Muscle of leg (tissue), 16 donors: ENCODE measurements around the gene NSMCE3. TPM values are rescaled to one million over a fixed set of nuclear protein-coding genes. Genes with fewer than 3 reads are reported as not detected.

Source experiments
- DNase-seq: peaks from one replicate; pipeline ENCODE4 v3.0.0; 2013
- H3K27ac ChIP-seq: one replicate; pipeline ENCODE4 v1.5.1; 2013; ENCODE audit warnings: mild to moderate bottlenecking, low read length, control low read depth
- H3K27me3 ChIP-seq: one replicate; pipeline ENCODE4 v1.6.1; 2013; ENCODE audit warnings: low read length; ENCODE audit not compliant: control insufficient read depth, insufficient read depth
- H3K36me3 ChIP-seq: one replicate; pipeline ENCODE4 v1.6.1; 2013; ENCODE audit warnings: low read length; ENCODE audit not compliant: control insufficient read depth, insufficient read depth
- H3K4me1 ChIP-seq: one replicate; pipeline ENCODE4 v1.6.1; 2013; ENCODE audit warnings: low read length; ENCODE audit not compliant: control insufficient read depth, insufficient read depth
- H3K4me3 ChIP-seq: one replicate; pipeline ENCODE4 v1.5.1; 2013; ENCODE audit warnings: low read length, control low read depth
- H3K9me3 ChIP-seq: replicated peaks from 2 replicates; pipeline ENCODE4 v1.6.1; 2013; ENCODE audit warnings: low read depth, low read length; ENCODE audit not compliant: control insufficient read depth
- WGBS: methylation state at CpG from one replicate; pipeline ENCODE4 v1.1.5; 2013; ENCODE audit warnings: missing lambda C conversion rate; ENCODE audit not compliant: insufficient coverage; 5-methylcytosine and 5-hydroxymethylcytosine counted together
- long read RNA-seq, 11 donors: transcript quantifications; one replicate each; lab custom pipeline, GENCODE V29; 2026
- polyA plus RNA-seq, 8 donors: library from polyadenylated mRNA; unstranded; fragments of 120-200 nt; gene quantifications; one replicate each; pipeline versions ENCODE4 v1.2.1 to v1.2.3, GENCODE V29; 2013; ENCODE audit warnings: inconsistent platforms in 1 of 8, low replicate concordance in 1 of 8; ENCODE audit not compliant: insufficient read length in 8 of 8, insufficient read depth in 1 of 8
- total RNA-seq: library from RNA; stranded (reverse); fragments of 120-200 nt; gene quantifications from one replicate; pipeline ENCODE4 v1.2.4, GENCODE V29; 2013

Gene NSMCE3
- total RNA-seq (7.2 TPM), polyA plus RNA-seq (1 to 10 TPM; 6.2 to 8.4 (median 7.3) TPM)
- long read RNA-seq, donor 1, full-length matches to known transcripts: 5 of 5 reads
- long read RNA-seq, donor 1, partial matches to known transcripts: 0 of 5 reads
- long read RNA-seq, donor 1, other reads (novel, unspliced or antisense): 0 of 5 reads
- long read RNA-seq, donor 2, full-length matches to known transcripts: 1 of 1 reads
- long read RNA-seq, donor 2, partial matches to known transcripts: 0 of 1 reads
- long read RNA-seq, donor 2, other reads (novel, unspliced or antisense): 0 of 1 reads
- long read RNA-seq, donor 3, full-length matches to known transcripts: 7 of 7 reads
- long read RNA-seq, donor 3, partial matches to known transcripts: 0 of 7 reads
- long read RNA-seq, donor 3, other reads (novel, unspliced or antisense): 0 of 7 reads
- long read RNA-seq, donor 4, full-length matches to known transcripts: 13 of 13 reads
- long read RNA-seq, donor 4, partial matches to known transcripts: 0 of 13 reads
- long read RNA-seq, donor 4, other reads (novel, unspliced or antisense): 0 of 13 reads
- long read RNA-seq, donor 5, full-length matches to known transcripts: 33 of 33 reads
- long read RNA-seq, donor 5, partial matches to known transcripts: 0 of 33 reads
- long read RNA-seq, donor 5, other reads (novel, unspliced or antisense): 0 of 33 reads
- long read RNA-seq, donor 6, full-length matches to known transcripts: 19 of 19 reads
- long read RNA-seq, donor 6, partial matches to known transcripts: 0 of 19 reads
- long read RNA-seq, donor 6, other reads (novel, unspliced or antisense): 0 of 19 reads
- long read RNA-seq, donor 7, full-length matches to known transcripts: 27 of 27 reads
- long read RNA-seq, donor 7, partial matches to known transcripts: 0 of 27 reads
- long read RNA-seq, donor 7, other reads (novel, unspliced or antisense): 0 of 27 reads
- long read RNA-seq, donor 8, full-length matches to known transcripts: 10 of 10 reads
- long read RNA-seq, donor 8, partial matches to known transcripts: 0 of 10 reads
- long read RNA-seq, donor 8, other reads (novel, unspliced or antisense): 0 of 10 reads
- long read RNA-seq, donor 9, full-length matches to known transcripts: 22 of 22 reads
- long read RNA-seq, donor 9, partial matches to known transcripts: 0 of 22 reads
- long read RNA-seq, donor 9, other reads (novel, unspliced or antisense): 0 of 22 reads
- long read RNA-seq, donor 10, full-length matches to known transcripts: 27 of 27 reads
- long read RNA-seq, donor 10, partial matches to known transcripts: 0 of 27 reads
- long read RNA-seq, donor 10, other reads (novel, unspliced or antisense): 0 of 27 reads
- long read RNA-seq, donor 11, full-length matches to known transcripts: 20 of 20 reads
- long read RNA-seq, donor 11, partial matches to known transcripts: 0 of 20 reads
- long read RNA-seq, donor 11, other reads (novel, unspliced or antisense): 0 of 20 reads

DNA sequence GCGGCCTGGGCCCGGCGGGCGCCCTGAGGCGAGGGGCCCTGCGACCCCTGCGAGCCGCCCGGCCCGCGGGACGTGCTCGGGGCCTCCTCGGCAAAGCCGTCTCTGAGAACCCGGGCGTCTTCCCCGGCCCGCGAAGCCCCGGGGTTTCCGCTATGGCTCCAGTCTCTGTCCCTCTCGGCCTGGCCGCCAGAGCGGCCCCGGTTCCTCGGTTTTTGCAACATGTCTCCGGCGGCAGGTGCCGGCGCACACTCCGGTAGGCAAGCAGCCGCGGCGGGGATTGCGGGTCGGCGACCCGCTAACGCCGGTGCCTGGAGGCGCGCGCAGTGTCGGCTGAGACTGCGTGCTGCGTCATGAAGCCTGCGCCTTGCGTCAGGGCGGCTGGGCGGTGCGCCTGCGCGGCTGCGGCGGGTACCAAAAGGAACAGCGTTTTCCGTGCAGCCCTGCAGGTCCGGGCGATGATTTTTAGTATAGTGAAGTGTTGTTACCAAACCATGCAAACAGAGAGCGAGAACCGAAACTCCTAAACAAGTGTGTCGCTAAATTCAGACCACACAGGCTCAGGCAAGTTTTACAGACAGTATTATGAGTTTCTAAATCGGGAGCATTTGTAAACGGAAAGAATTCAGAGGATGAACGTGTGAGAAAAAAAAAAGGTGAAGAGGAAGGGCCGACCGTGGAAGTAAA is at the start of gene NSMCE3:
Gene NSMCE3, minus strand, starts transcription at position 338 of the 684 bp plus-strand sequence. Its CDS starts 117 bp downstream, at position 221.
- Histone ChIP-seq H3K4me1 (peaks cover 7% of the 10 kb centered on the region), H3K9me3 (no peaks in the 10 kb centered on the region), H3K36me3 (no peaks in the 10 kb centered on the region), H3K27ac (peak within 1 kb of the TSS; percentile 92), H3K27me3 (no peaks in the 10 kb centered on the region), H3K4me3 (peak within 1 kb of the TSS; percentile 91)
- WGBS: under 1% methylated on average over 62 of the region's 68 CpGs
- peak; percentile 96 for DNase-seq

DNA sequence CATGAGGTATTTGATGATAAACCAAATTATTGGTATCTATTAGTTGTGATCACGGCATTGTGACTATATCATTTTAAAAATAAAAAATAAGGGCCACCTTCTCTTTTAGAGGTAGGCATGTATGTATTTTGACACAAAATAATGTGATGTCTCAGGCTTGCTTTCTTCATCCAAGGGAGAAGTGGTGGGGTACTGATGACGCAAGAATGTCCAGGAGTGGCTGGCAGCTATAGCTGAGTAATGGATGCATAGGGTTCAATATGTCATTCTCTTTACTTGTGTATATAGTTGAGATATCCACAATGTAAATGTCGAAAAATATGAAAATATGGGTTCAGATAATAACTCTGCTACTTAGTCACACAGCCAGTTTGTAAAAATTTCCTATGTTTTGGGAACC is 46.8 kb upstream of the NSMCE3 start:
- DNase-seq: no peak
- no peaks in the 10 kb centered on the region for H3K4me1 ChIP-seq
- H3K27me3 ChIP-seq: no peaks in the 10 kb centered on the region
- H3K27ac ChIP-seq: no peak overlapping the region
- no peaks in the 10 kb centered on the region for H3K9me3 ChIP-seq
- WGBS: no CpG with 5 or more reads among the region's 3 CpGs
- H3K36me3 ChIP-seq: no peaks in the 10 kb centered on the region
- no peak overlapping the region for H3K4me3 ChIP-seq

DNA sequence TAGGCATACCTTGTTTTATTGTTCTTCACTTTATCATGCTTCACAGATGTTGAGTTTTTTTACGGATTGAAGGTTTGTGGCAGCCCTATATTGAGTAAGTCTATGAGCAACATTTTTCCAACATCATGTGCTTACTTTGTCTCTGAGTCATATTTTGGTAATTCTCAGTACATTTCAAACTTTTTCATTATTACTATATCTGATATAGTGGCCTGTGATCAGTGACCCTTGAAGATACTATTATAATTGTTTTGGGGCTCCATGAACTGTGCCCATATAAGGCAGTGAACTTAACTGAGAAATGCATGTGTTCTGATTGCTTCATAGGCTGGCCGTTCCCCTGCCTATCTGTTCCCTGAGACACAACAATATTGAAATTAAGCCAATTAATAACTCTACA is 42.8 kb upstream of the NSMCE3 start:
- Histone ChIP-seq H3K27me3 (no peaks in the 10 kb centered on the region), H3K36me3 (no peaks in the 10 kb centered on the region), H3K4me3 (no peak overlapping the region), H3K27ac (no peak overlapping the region), H3K4me1 (no peaks in the 10 kb centered on the region), H3K9me3 (no peaks in the 10 kb centered on the region)
- WGBS: no CpG with 5 or more reads among the region's 2 CpGs
- no peak for DNase-seq

DNA sequence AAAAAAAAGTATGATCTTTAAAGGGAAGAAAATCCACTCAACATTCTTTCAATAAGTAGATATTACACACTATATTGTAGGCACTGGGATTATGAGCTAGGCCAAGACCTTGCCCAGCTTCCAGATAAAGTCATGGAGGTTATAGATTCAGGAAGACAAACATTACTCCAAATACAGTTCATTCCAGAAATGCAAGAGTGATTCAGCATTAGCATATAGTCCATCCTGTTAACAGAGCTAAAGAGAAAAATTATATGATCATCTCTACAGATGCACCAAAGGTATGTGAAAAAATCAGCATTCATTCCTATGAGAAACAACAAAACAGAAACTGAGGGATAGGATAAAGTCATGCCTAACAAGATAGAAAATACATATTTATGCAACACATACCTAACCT is 42.1 kb upstream of the NSMCE3 start:
- DNase-seq: no peak
- Histone ChIP-seq H3K4me3 (no peak overlapping the region), H3K27me3 (no peaks in the 10 kb centered on the region), H3K36me3 (no peaks in the 10 kb centered on the region), H3K4me1 (no peaks in the 10 kb centered on the region), H3K27ac (no peak overlapping the region), H3K9me3 (no peaks in the 10 kb centered on the region)

- H3K4me3 ChIP-seq: no peak overlapping the region
- no peak for DNase-seq
- no peaks in the 10 kb centered on the region for H3K4me1 ChIP-seq
- H3K27me3 ChIP-seq: no peaks in the 10 kb centered on the region
- no peak overlapping the region for H3K27ac ChIP-seq
- WGBS: 92% methylated on average over 5 of the region's 5 CpGs
- H3K9me3 ChIP-seq: no peaks in the 10 kb centered on the region
- H3K36me3 ChIP-seq: no peaks in the 10 kb centered on the region
Observed at GRCh38 chr15:29309139-29309538, 39.5 kb upstream of the NSMCE3 start.

GRCh38 chr15:29308299-29308698 is 38.7 kb upstream of the NSMCE3 start:
- Histone ChIP-seq H3K4me1 (no peaks in the 10 kb centered on the region), H3K27ac (no peak overlapping the region), H3K36me3 (no peaks in the 10 kb centered on the region), H3K9me3 (no peaks in the 10 kb centered on the region), H3K4me3 (no peak overlapping the region), H3K27me3 (no peaks in the 10 kb centered on the region)
- 59% methylated on average over 2 of the region's 7 CpGs for WGBS
- DNase-seq: no peak

DNA sequence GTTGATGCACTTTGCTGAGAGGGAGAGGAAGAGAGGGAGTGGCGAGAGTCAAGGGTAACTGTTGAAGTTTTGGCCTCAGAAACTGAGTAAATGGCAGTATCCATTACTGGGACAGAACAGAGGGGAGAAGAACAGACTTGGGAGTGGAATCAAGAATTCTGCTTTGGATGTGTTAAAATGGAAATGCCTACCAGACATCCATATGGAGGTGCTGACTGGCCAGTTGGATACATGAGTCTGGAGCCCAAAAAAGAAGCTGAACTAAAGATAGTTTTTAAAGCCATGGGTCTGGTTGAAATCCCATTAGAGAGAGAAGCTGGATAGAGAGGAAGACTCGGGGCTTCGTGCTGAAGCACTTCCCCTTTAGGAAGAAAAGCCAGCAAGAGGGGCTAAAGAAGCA is 35.9 kb upstream of the NSMCE3 start:
- no peak overlapping the region for H3K4me3 ChIP-seq
- H3K36me3 ChIP-seq: no peaks in the 10 kb centered on the region
- 72% methylated on average over 3 of the region's 3 CpGs for WGBS
- no peak overlapping the region for H3K27ac ChIP-seq
- no peaks in the 10 kb centered on the region for H3K4me1 ChIP-seq
- H3K9me3 ChIP-seq: no peaks in the 10 kb centered on the region
- no peak for DNase-seq
- H3K27me3 ChIP-seq: no peaks in the 10 kb centered on the region

DNA sequence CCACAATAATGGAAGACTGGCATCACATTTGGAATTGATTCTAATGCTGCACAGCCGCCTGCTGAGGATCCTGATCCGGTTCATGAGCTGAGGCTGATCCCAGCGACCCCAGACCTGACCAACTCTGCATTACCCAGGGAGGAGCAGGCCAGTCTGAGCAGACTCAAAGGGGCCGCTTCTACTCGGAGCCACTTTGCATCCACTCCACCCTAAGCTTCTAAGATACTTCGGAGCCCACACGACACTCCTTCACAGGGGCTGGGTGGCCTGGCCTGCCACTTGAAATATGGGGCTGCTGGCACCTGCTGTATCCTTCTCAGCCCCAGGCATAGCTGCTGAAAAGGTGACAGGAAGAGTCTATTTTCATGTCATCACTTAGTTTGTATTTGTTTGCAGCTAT is 33.2 kb upstream of the NSMCE3 start:
- 99% methylated on average over 7 of the region's 7 CpGs for WGBS
- DNase-seq: no peak
- Histone ChIP-seq H3K9me3 (no peaks in the 10 kb centered on the region), H3K27me3 (no peaks in the 10 kb centered on the region), H3K4me1 (no peaks in the 10 kb centered on the region), H3K36me3 (no peaks in the 10 kb centered on the region), H3K27ac (no peak overlapping the region), H3K4me3 (no peak overlapping the region)

DNA sequence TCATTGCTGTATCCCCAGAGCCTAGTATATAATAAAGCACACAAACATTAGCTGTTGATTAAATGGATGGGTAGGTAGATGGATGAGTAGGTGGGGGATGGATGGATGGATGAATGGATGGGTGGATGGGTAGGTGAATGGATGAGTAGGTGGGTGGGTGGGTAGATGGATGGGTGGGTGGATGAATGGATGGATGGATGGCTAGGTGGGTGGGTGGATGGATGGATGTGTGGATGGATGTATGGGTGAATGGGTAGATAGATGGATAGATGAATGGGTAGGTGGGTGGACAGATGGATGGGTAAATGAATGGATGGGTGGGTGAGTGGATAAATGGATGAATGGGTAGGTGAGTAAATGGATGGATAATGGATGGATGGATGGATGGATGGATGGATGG is 30.2 kb upstream of the NSMCE3 start:
- Histone ChIP-seq H3K4me1 (no peaks in the 10 kb centered on the region), H3K27ac (no peak overlapping the region), H3K27me3 (no peaks in the 10 kb centered on the region), H3K4me3 (no peak overlapping the region), H3K36me3 (no peaks in the 10 kb centered on the region), H3K9me3 (no peaks in the 10 kb centered on the region)
- no peak for DNase-seq
